Heart right ventricle (tissue), 16 donors: Measurements from ENCODE around the gene TNFRSF14. TPM values are rescaled to one million over a fixed set of nuclear protein-coding genes. Genes with fewer than 3 reads are reported as not detected.

ENCODE experiments used
- ATAC-seq, 8 donors: fragments of 200-7000 bp; cut with Tn5 transposase; one replicate each; pipeline ENCODE4 v1.9.1; 2020; ENCODE audit warnings: mild to moderate bottlenecking in 8 of 8, moderate library complexity in 8 of 8, moderate number of reproducible peaks in 1 of 8
- DNase-seq, 2 donors: peaks; one replicate each; pipeline ENCODE4 v3.0.0-alpha.2; 2020
- H3K27ac ChIP-seq, 10 donors: fragments of 200-600 bp; sonication (generic) in 2 of 10; one replicate each; pipeline versions ENCODE4 v1.5.0 to v1.8.0; 2020 to 2022; ENCODE audit warnings: mild to moderate bottlenecking in 3 of 10
- H3K27me3 ChIP-seq, 7 donors: fragments of 200-600 bp; one replicate each; pipeline ENCODE4 v1.8.0; 2021 to 2022; ENCODE audit warnings: mild to moderate bottlenecking in 2 of 7
- H3K36me3 ChIP-seq, 9 donors: fragments of 200-600 bp; sonication (generic) in 1 of 9; one replicate each; pipeline versions ENCODE4 v1.5.0 to v1.8.0; 2020 to 2022; ENCODE audit warnings: mild to moderate bottlenecking in 2 of 9
- H3K4me1 ChIP-seq, 9 donors: fragments of 200-600 bp; sonication (generic) in 1 of 9; one replicate each; pipeline versions ENCODE4 v1.5.0 to v1.8.0; 2020 to 2022; ENCODE audit warnings: mild to moderate bottlenecking in 4 of 9
- H3K4me3 ChIP-seq, 10 donors: fragments of 200-600 bp; sonication (generic) in 2 of 10; one replicate each; pipeline versions ENCODE4 v1.5.0 to v1.8.0; 2020 to 2022; ENCODE audit warnings: mild to moderate bottlenecking in 7 of 10, moderate library complexity in 2 of 10
- H3K9me3 ChIP-seq, 11 donors: fragments of 200-600 bp in 10 of 11; sonication (generic) in 2 of 11; one replicate each; pipeline versions ENCODE4 v1.5.0 to v1.8.0; 2013 to 2022; ENCODE audit warnings: mild to moderate bottlenecking in 2 of 11, control low read depth in 1 of 11, moderate library complexity in 1 of 11
- CTCF ChIP-seq, 9 donors: fragments of 200-600 bp; sonication (generic) in 2 of 9; IDR thresholded peaks; one replicate each; pipeline versions ENCODE4 v1.5.0 to v1.8.0; 2021 to 2022; ENCODE audit warnings: antibody characterized with exemption in 9 of 9, mild to moderate bottlenecking in 5 of 9, moderate library complexity in 1 of 9
- WGBS, 2 donors: extraction: QIAGEN DNeasy Blood & Tissue Kit; methylation state at CpG; one replicate each; pipeline ENCODE4 v1.1.7; 2013; ENCODE audit warnings: inconsistent platforms in 1 of 2; 5-methylcytosine and 5-hydroxymethylcytosine counted together
- intact Hi-C, 10 donors: fragments of 100-400 bp; cut with DNase I; formaldehyde crosslinking; loops; one replicate each; pipeline versions ENCODE4 v1.11.1 to v1.14.2; 2022
- polyA plus RNA-seq, 2 donors: library from polyadenylated mRNA; stranded (reverse); fragments of 200-250 nt; gene quantifications; one replicate each; pipeline ENCODE4 v1.2.3, GENCODE V29; 2013
- total RNA-seq, 10 donors: library from RNA; stranded (reverse); fragmentation: NEBNext Ultra II Directional in 3 of 10; extraction: Animal tissue kit (Norgen Biotek cat#: 25700) in 3 of 10; gene quantifications; one replicate each; pipeline versions ENCODE4 v1.2.1 to v1.2.4, GENCODE V29; 2021 to 2023
- donor health status: Arrhythmogenic right ventricular cardiomyopathy.
- donor health status: ischemic (EF 13 %, LVEDD 7.1; RV severe dilation, severe dysfunction).
- donor health status: healthy with polysubstance abuse.
- donor health status: DM: no; HTN: yes; CAD: no.
- donor health status: DM: no; HTN: no; CAD: no.
- donor health status: ischemic (EF 25% LVEDD 6.9; RV normal size, moderate dysfunction).
- donor health status: ischemic (EF 25% LVEDD 5.7; RV mildly dilated, moderate dysfunction).
- donor health status: healthy.
- donor health status: DM: yes; HTN: yes; CAD: no.
- donor health status: Ischemic cardiomyopathy.
- donor health status: ischemic (EF 35%, LVEDD 5.7; RV mildly dilated, moderate dysfunction).
- donor health status: nonischemic (EF 11% LVEDD 7.7; RV severe dilation, severe dysfunction).
- donor health status: DM: yes; HTN: yes; CAD: no.
- donor health status: PGD.
- donor health status: ischemic (EF 29% LVEDD 5.4; RV normal size, mild dysfunction).
- donor health status: nonischemic (EF 23%, LVEDD 6.1; RV moderate dilation, normal function).

Gene TNFRSF14
- total and polyA plus RNA-seq, 12 donors, result 7.5 to 59.6 (median 14.7) TPM

GRCh38 chr1:2535981-2536380, 20.2 kb upstream of the TNFRSF14 start:
- DNase-seq (no peak), ATAC-seq (no peak)
- no peak for TF ChIP-seq CTCF (IDR thresholded peaks at IDR 0.05)
- Histone ChIP-seq H3K36me3 (no peaks in the 10 kb centered on the region), H3K4me1 (peaks cover 4 to 33% (median 14%) of the 10 kb centered on the region in 9 donors), H3K9me3 (no peaks in the 10 kb centered on the region), H3K27ac (no peak overlapping the region), H3K4me3 (no peak overlapping the region), H3K27me3 (peaks cover 6 to 87% (median 38%) of the 10 kb centered on the region in 7 donors)
- intact Hi-C loops, result no loop called here
- 77 to 83% methylated on average over 9 of the region's 9 CpGs for WGBS, 2 donors

GRCh38 chr1:2537784-2538115, 18.4 kb upstream of the TNFRSF14 start:
- intact Hi-C loops, result no loop called here
- Histone ChIP-seq H3K9me3 (no peaks in the 10 kb centered on the region), H3K27ac (no peak overlapping the region), H3K27me3 (peaks cover 6 to 79% (median 33%) of the 10 kb centered on the region in 7 donors), H3K4me1 (peaks cover 4 to 39% (median 14%) of the 10 kb centered on the region in 9 donors), H3K36me3 (no peaks in the 10 kb centered on the region), H3K4me3 (no peak overlapping the region)
- DNase-seq, result no peak
- WGBS, 2 donors, result 77 to 81% methylated on average over 9 of the region's 9 CpGs
- TF ChIP-seq CTCF (IDR thresholded peaks at IDR 0.05), result no peak
- ATAC-seq, result no peak

- no peak for ATAC-seq
These were observed 17.8 kb upstream of the TNFRSF14 start for GRCh38 chr1:2538376-2538775.

GRCh38 chr1:2538872-2539271, 17.3 kb upstream of the TNFRSF14 start:
- no peak for DNase-seq
- Histone ChIP-seq H3K27ac (no peak overlapping the region), H3K27me3 (peaks cover 6 to 68% (median 33%) of the 10 kb centered on the region in 7 donors), H3K4me3 (no peak overlapping the region), H3K9me3 (no peaks in the 10 kb centered on the region), H3K4me1 (peaks cover 4 to 47% (median 19%) of the 10 kb centered on the region in 9 donors), H3K36me3 (no peaks in the 10 kb centered on the region)
- 85 to 95% methylated on average over 8 of the region's 8 CpGs for WGBS, 2 donors
- intact Hi-C loops, result no loop called here
- ATAC-seq, result no peak
- TF ChIP-seq CTCF (IDR thresholded peaks at IDR 0.05), result no peak

More at GRCh38 chr1:2538376-2538775, 17.8 kb upstream of the TNFRSF14 start:
- H3K9me3 ChIP-seq, result no peaks in the 10 kb centered on the region
- peaks cover 4 to 44% (median 14%) of the 10 kb centered on the region in 9 donors for H3K4me1 ChIP-seq
- no peak for TF ChIP-seq CTCF (IDR thresholded peaks at IDR 0.05)
- no peak overlapping the region for H3K4me3 ChIP-seq
- 89 to 91% methylated on average over 4 of the region's 4 CpGs for WGBS, 2 donors
- H3K27me3 ChIP-seq, result peaks cover 6 to 72% (median 33%) of the 10 kb centered on the region in 7 donors
- H3K27ac ChIP-seq, result no peak overlapping the region
- intact Hi-C loops, result no loop called here
- DNase-seq, result no peak
- H3K36me3 ChIP-seq, result no peaks in the 10 kb centered on the region
